ENCODE data around the gene SCYGR3. TPM values are rescaled to one million over a fixed set of nuclear protein-coding genes. Genes with fewer than 3 reads are reported as not detected.

Gene SCYGR3
- total and polyA plus RNA-seq, 2 experiments from 2014 or later, result not detected

GRCh38 chr2:227626580-227627151 lies 12.0 kb upstream of the SCYGR3 start:
- H3K4me2 ChIP-seq, result no peak overlapping the region
- Mint-ChIP-seq H3K4me3 (no peak overlapping the region), H3K4me1 (no peaks in the 10 kb centered on the region), H3K9me3 (no peaks in the 10 kb centered on the region), H3K36me3 (ENCODE audit: low read depth) (no peaks in the 10 kb centered on the region), H3K27me3 (ENCODE audit: insufficient read depth, low read depth, poor library complexity) (peaks cover 4% of the 10 kb centered on the region), H3K27ac (no peak overlapping the region)
- no peaks in the 10 kb centered on the region for H3K27me3 ChIP-seq (ENCODE audit: insufficient read depth)
- H3F3A ChIP-seq (replicated peaks; ENCODE audit: low read depth), result no peaks in the 10 kb centered on the region
- no peak overlapping the region for H3K27ac ChIP-seq (ENCODE audit: low read depth)
- H3K4me1 ChIP-seq (ENCODE audit: insufficient read depth), result no peaks in the 10 kb centered on the region
- no peak overlapping the region for H3K4me3 ChIP-seq
- H3K36me3 ChIP-seq (ENCODE audit: insufficient read depth), result no peaks in the 10 kb centered on the region
- DNase-seq (ENCODE audit: low spot score) (no peak), ATAC-seq (no peak)
- H4K20me1 ChIP-seq (replicated peaks; ENCODE audit: insufficient read depth), result no peaks in the 10 kb centered on the region
- TF ChIP-seq REST (IDR thresholded peaks at IDR 0.05; ENCODE audit: unreplicated experiment), result no peak
- H3K9me2 ChIP-seq (ENCODE audit: insufficient read depth), result no peaks in the 10 kb centered on the region
- H3K79me2 ChIP-seq (replicated peaks; ENCODE audit: insufficient read depth), result no peaks in the 10 kb centered on the region
- H2AFZ ChIP-seq, result no peak overlapping the region

GRCh38 chr2:227625420-227625819 lies 10.8 kb upstream of the SCYGR3 start:
- Histone ChIP-seq H3K36me3 (ENCODE audit: insufficient read depth) (no peaks in the 10 kb centered on the region), H3K4me3 (no peak overlapping the region), H3K9me2 (ENCODE audit: insufficient read depth) (no peaks in the 10 kb centered on the region), H3F3A (replicated peaks; ENCODE audit: low read depth) (no peaks in the 10 kb centered on the region), H3K4me2 (no peak overlapping the region), H3K4me1 (ENCODE audit: insufficient read depth) (no peaks in the 10 kb centered on the region), H3K79me2 (replicated peaks; ENCODE audit: insufficient read depth) (no peaks in the 10 kb centered on the region), H2AFZ (no peak overlapping the region), H3K27ac (ENCODE audit: low read depth) (no peak overlapping the region), H3K27me3 (ENCODE audit: insufficient read depth) (no peaks in the 10 kb centered on the region), H4K20me1 (replicated peaks; ENCODE audit: insufficient read depth) (no peaks in the 10 kb centered on the region)
- DNase-seq (ENCODE audit: low spot score) (no peak), ATAC-seq (no peak)
- H3K4me3 Mint-ChIP-seq, result no peak overlapping the region
- H3K4me1 Mint-ChIP-seq, result no peaks in the 10 kb centered on the region
- H3K27me3 Mint-ChIP-seq (ENCODE audit: insufficient read depth, low read depth, poor library complexity), result peaks cover 4% of the 10 kb centered on the region
- H3K36me3 Mint-ChIP-seq (ENCODE audit: low read depth), result no peaks in the 10 kb centered on the region
- H3K27ac Mint-ChIP-seq, result no peak overlapping the region
- H3K9me3 Mint-ChIP-seq, result no peaks in the 10 kb centered on the region
- TF ChIP-seq STAT1 (IDR thresholded peaks at IDR 0.05; ENCODE audit: unreplicated experiment) (no peak), CTCF (conservative IDR thresholded peaks at IDR 0.05; ENCODE audit: low read depth in 2 of 2) (no peak), ZNF331 (CRISPR knock-in tag; IDR thresholded peaks at IDR 0.05; ENCODE audit: low read depth) (no peak), ZNF462 (CRISPR knock-in tag; IDR thresholded peaks at IDR 0.05) (no peak), ZNF114 (CRISPR knock-in tag; IDR thresholded peaks at IDR 0.05) (no peak), EZH2phosphoT487 (IDR thresholded peaks at IDR 0.05; ENCODE audit: unreplicated experiment) (no peak)

Measured in GM23338 (cell line).